Glutamatergic neuron (in vitro differentiated cells): ENCODE data around the gene USP49. TPM values are rescaled to one million over a fixed set of nuclear protein-coding genes. Genes with fewer than 3 reads are reported as not detected.
"Not testable (repeated sequence)": the region's sequence is repeated elsewhere in the genome, so short reads cannot be mapped to it uniquely, and the experiment has no call there.

Experiments used
- DNase-seq: peaks from one replicate; pipeline ENCODE4 v3.0.0; 2022
- H3K27ac Mint-ChIP-seq: one replicate; pipeline ENCODE4 v1.8.0; 2020; ENCODE audit warnings: mild to moderate bottlenecking, mixed read lengths, inconsistent platforms; ENCODE audit not compliant: unreplicated experiment
- H3K27me3 Mint-ChIP-seq: one replicate; pipeline ENCODE4 v1.8.0; 2020; ENCODE audit warnings: mild to moderate bottlenecking, moderate library complexity, mixed read lengths, inconsistent platforms; ENCODE audit not compliant: unreplicated experiment
- H3K36me3 Mint-ChIP-seq: one replicate; pipeline ENCODE4 v1.8.0; 2020; ENCODE audit warnings: mild to moderate bottlenecking, mixed read lengths, inconsistent platforms; ENCODE audit not compliant: unreplicated experiment
- H3K4me1 Mint-ChIP-seq: one replicate; pipeline ENCODE4 v1.8.0; 2020; ENCODE audit warnings: mild to moderate bottlenecking, low read depth, mixed read lengths, inconsistent platforms; ENCODE audit not compliant: unreplicated experiment
- H3K4me3 Mint-ChIP-seq: one replicate; pipeline ENCODE4 v1.8.0; 2020; ENCODE audit warnings: mild to moderate bottlenecking, mixed read lengths, inconsistent platforms; ENCODE audit not compliant: unreplicated experiment
- H3K9me3 Mint-ChIP-seq: one replicate; pipeline ENCODE4 v1.8.0; 2020; ENCODE audit warnings: mild to moderate bottlenecking, moderate library complexity, mixed read lengths, inconsistent platforms; ENCODE audit not compliant: unreplicated experiment
- total RNA-seq: library from RNA; stranded (reverse); fragmentation: NEBNext Ultra II Directional; extraction: Animal tissue kit (Norgen Biotek cat#: 25700); gene quantifications from one replicate; pipeline ENCODE4 v1.2.1, GENCODE V29; 2021; ENCODE audit not compliant: unreplicated experiment
- TF ChIP-seq, protein P1 (sequence below): fragments of 200-600 bp; sonication (generic); IDR thresholded peaks from one replicate; pipeline ENCODE4 v1.5.0; 2021; ENCODE audit not compliant: partially characterized antibody, unreplicated experiment

Gene USP49
- total RNA-seq, 1 donor from 2014 or later, result 14.7 TPM

DNA sequence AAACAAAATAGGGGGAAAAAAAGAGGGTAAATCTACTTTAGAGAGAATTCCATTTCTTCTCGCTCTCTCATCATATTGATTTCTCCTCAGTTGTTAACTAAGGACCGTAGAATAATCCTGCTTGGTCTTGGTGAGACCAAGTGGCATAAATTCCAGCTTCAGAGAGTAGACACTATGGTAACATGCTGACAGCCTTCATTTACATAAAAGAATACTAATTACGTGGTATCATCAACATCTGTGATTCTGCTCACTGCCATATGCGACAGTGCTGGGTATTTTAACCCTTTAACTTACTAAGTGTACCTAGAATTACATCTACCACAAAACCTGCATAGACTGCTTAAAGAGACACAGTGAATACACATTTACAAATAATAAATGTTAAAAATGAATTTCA is 80.5 kb downstream of the USP49 start:
- Mint-ChIP-seq H3K27me3 (peaks cover 3% of the 10 kb centered on the region), H3K36me3 (no peaks in the 10 kb centered on the region), H3K4me1 (peaks cover 19% of the 10 kb centered on the region), H3K27ac (peak overlapping the region; percentile 83), H3K4me3 (peak overlapping the region; percentile 36), H3K9me3 (no peaks in the 10 kb centered on the region)
- TF ChIP-seq, protein P1, sequence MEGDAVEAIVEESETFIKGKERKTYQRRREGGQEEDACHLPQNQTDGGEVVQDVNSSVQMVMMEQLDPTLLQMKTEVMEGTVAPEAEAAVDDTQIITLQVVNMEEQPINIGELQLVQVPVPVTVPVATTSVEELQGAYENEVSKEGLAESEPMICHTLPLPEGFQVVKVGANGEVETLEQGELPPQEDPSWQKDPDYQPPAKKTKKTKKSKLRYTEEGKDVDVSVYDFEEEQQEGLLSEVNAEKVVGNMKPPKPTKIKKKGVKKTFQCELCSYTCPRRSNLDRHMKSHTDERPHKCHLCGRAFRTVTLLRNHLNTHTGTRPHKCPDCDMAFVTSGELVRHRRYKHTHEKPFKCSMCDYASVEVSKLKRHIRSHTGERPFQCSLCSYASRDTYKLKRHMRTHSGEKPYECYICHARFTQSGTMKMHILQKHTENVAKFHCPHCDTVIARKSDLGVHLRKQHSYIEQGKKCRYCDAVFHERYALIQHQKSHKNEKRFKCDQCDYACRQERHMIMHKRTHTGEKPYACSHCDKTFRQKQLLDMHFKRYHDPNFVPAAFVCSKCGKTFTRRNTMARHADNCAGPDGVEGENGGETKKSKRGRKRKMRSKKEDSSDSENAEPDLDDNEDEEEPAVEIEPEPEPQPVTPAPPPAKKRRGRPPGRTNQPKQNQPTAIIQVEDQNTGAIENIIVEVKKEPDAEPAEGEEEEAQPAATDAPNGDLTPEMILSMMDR, result no peak
- DNase-seq, result no peak

- H3K27me3 Mint-ChIP-seq, result peaks cover 3% of the 10 kb centered on the region
- H3K4me3 Mint-ChIP-seq, result no peak overlapping the region
- TF ChIP-seq, protein P1, result no peak
- H3K27ac Mint-ChIP-seq, result peak overlapping the region; percentile 57
- no peaks in the 10 kb centered on the region for H3K9me3 Mint-ChIP-seq
- H3K4me1 Mint-ChIP-seq, result peaks cover 19% of the 10 kb centered on the region
- H3K36me3 Mint-ChIP-seq, result no peaks in the 10 kb centered on the region
- DNase-seq, result no peak
These were observed 81.2 kb downstream of the USP49 start for GRCh38 chr6:41813956-41814355.

DNA sequence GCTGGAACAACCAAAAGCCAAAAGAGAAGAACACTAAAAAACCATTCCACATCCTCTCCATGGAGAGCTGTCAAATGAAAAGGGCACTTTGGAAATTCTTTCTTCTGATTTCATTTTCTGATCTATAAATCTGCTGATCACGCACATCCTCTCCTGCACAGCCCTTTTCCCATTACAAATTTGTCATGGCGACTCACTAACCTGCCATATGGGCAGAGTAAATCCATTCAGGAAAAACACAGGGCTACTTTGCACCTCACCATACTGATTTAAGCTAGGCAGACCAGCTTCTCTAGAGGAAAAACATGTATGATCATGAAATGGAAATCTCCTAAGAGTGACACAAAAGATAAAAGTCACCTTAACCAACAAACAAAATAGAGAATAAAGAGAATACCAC is 81.7 kb downstream of the USP49 start:
- TF ChIP-seq, protein P1, result no peak
- Mint-ChIP-seq H3K4me1 (peaks cover 19% of the 10 kb centered on the region), H3K4me3 (no peak overlapping the region), H3K27ac (peak overlapping the region; percentile 56), H3K36me3 (no peaks in the 10 kb centered on the region), H3K9me3 (no peaks in the 10 kb centered on the region), H3K27me3 (peaks cover 3% of the 10 kb centered on the region)
- no peak for DNase-seq

DNA sequence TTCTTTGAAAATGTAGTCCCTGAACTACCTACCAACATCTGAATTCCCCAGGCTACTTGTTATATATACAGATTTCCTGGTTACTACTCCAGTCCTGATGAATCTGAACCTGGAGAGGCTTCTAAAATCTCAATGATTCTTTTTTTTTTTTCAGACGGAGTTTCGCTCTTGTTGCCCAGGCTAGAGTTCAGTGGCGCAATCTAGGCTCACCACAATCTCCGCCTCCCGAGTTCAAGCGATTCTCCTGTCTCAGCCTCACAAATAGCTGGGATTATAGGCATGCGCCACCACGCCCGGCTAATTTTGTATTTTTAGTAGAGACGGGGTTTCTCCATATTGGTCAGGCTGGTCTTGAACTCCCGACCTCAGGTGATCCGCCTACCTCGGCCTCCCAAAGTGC is 83.2 kb downstream of the USP49 start:
- not testable (repeated sequence) for H3K4me3 Mint-ChIP-seq, H3K27ac Mint-ChIP-seq, H3K9me3 Mint-ChIP-seq, DNase-seq, H3K27me3 Mint-ChIP-seq, H3K36me3 Mint-ChIP-seq
- peaks cover 19% of the 10 kb centered on the region for H3K4me1 Mint-ChIP-seq

- Mint-ChIP-seq H3K27ac (no peak overlapping the region), H3K36me3 (no peaks in the 10 kb centered on the region), H3K4me3 (no peak overlapping the region), H3K9me3 (no peaks in the 10 kb centered on the region), H3K4me1 (peaks cover 16% of the 10 kb centered on the region), H3K27me3 (peaks cover 3% of the 10 kb centered on the region)
- TF ChIP-seq, protein P1, result no peak
- DNase-seq, result no peak
These were observed 84.1 kb downstream of the USP49 start for GRCh38 chr6:41811095-41811494.
